ENCODE results near the gene SMAP1.

DNA sequence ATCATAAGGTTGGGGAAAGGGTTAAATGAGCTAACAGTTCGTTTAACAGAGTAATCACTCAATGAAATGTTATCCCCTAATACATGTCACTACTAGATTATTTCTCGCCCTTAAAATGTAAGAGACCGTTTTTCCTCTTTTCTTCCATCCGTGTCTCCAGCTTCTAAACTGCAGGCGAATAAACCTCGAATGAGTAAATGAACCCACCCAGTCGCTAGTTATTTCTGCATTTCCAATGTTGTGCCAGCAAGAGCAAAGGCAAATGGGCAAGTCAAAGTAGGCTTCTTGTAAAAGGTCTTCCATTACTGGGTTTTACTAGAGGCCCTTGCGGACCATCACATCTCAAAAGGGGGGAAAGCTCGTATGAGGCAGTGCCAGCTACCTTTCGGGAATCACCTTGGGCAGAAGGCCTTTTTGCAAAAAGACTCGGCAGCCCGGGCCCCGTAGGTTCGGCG, 400 bp upstream of the SMAP1 start:
- TF ChIP-seq, protein P1, sequence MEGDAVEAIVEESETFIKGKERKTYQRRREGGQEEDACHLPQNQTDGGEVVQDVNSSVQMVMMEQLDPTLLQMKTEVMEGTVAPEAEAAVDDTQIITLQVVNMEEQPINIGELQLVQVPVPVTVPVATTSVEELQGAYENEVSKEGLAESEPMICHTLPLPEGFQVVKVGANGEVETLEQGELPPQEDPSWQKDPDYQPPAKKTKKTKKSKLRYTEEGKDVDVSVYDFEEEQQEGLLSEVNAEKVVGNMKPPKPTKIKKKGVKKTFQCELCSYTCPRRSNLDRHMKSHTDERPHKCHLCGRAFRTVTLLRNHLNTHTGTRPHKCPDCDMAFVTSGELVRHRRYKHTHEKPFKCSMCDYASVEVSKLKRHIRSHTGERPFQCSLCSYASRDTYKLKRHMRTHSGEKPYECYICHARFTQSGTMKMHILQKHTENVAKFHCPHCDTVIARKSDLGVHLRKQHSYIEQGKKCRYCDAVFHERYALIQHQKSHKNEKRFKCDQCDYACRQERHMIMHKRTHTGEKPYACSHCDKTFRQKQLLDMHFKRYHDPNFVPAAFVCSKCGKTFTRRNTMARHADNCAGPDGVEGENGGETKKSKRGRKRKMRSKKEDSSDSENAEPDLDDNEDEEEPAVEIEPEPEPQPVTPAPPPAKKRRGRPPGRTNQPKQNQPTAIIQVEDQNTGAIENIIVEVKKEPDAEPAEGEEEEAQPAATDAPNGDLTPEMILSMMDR (conservative IDR thresholded peaks at IDR 0.05) = no peak
- TF ChIP-seq ZFX (IDR thresholded peaks at IDR 0.05) = no peak; the same call in 1 of the 2 replicates

All from C4-2B (cell line).